K562 (cell line): Measurements from ENCODE around the gene RNF40. TPM values are rescaled to one million over a fixed set of nuclear protein-coding genes. Genes with fewer than 3 reads are reported as not detected.

Experiments used
- ATAC-seq: fragments of 200-7000 bp; cut with Tn5 transposase; 3 replicates; pipeline ENCODE4 v1.9.1; 2020; ENCODE audit warnings: moderate library complexity
- BruUV-seq: library from RNA; stranded (reverse); fragments of 400-500 nt; replicated peaks from 2 replicates; lab custom pipeline; 2021; lab: Mats Ljungman, UMichigan
- CTCF ChIA-PET: fragments of 300-600 bp; formaldehyde crosslinking; extraction: SDS; loops from one replicate; lab custom pipeline; 2021; ENCODE audit warnings: low intra/inter-chr PET ratio; lab: Yijun Ruan, JAX
- POLR2A ChIA-PET: fragments of 300-600, 350-650 bp; sonication (Branson Sonifier 250); formaldehyde crosslinking; extraction: SDS; loops from one replicate; lab custom pipeline; 2021; ENCODE audit warnings: antibody characterized with exemption, inconsistent platforms; lab: Yijun Ruan, JAX
- DNase-seq, 4 experiments: peaks; one replicate each; pipeline versions ENCODE4 v3.0.0 to v3.0.0-alpha.2; 2011 to 2018; ENCODE audit warnings: low spot score in 3 of 4, mixed read lengths in 3 of 4; ENCODE audit errors: extremely low read depth in 1 of 4
- FAIRE-seq: peaks from 2 replicates; lab custom pipeline; 2011; peaks lifted over from hg19 to GRCh38; lab: Jason Lieb, UNC
- H2AFZ ChIP-seq: 2 replicates; pipeline ENCODE4 v1.6.0; 2011; ENCODE audit warnings: low read depth, low read length, control low read depth, inconsistent platforms
- H3K27ac ChIP-seq: fragments of 200-600 bp; 3 replicates; pipeline ENCODE4 v1.8.0; 2011; ENCODE audit warnings: low read depth, mild to moderate bottlenecking, control low read depth, inconsistent platforms, low read length, moderate library complexity, mixed read lengths; ENCODE audit errors: extremely low read depth
- H3K27me3 ChIP-seq, 2 experiments: fragments of 300-600 bp in 1 of 2; 2 replicates in 1 of 2; 3 replicates in 1 of 2; pipeline versions ENCODE4 v1.6.0 to v1.8.0; 2011; ENCODE audit warnings: inconsistent platforms in 2 of 2, low read length in 2 of 2, mild to moderate bottlenecking in 1 of 2, mixed read lengths in 1 of 2, moderate library complexity in 1 of 2; ENCODE audit not compliant: control insufficient read depth in 2 of 2, insufficient read depth in 2 of 2
- H3K36me3 ChIP-seq: fragments of 300-600 bp; 3 replicates; pipeline ENCODE4 v1.8.0; 2011; ENCODE audit warnings: mild to moderate bottlenecking, low read length, inconsistent platforms; ENCODE audit not compliant: control insufficient read depth, insufficient read depth
- H3K4me1 ChIP-seq, 2 experiments: fragments of 200-600 bp in 1 of 2; replicated peaks in 1 of 2; 2 replicates in 1 of 2; 3 replicates in 1 of 2; pipeline versions ENCODE4 v1.5.1 to v1.8.0; 2011; ENCODE audit warnings: inconsistent platforms in 2 of 2, low read length in 2 of 2, mild to moderate bottlenecking in 1 of 2, mixed read lengths in 1 of 2, moderate library complexity in 1 of 2; ENCODE audit not compliant: control insufficient read depth in 2 of 2, insufficient read depth in 2 of 2
- H3K4me2 ChIP-seq: 2 replicates; pipeline ENCODE4 v1.6.1; 2011; ENCODE audit warnings: low read length, control low read depth, inconsistent platforms, mixed read lengths; ENCODE audit not compliant: insufficient read depth
- H3K4me3 ChIP-seq: fragments of 200-600 bp; sonication (generic), shearing (Covaris generic); 2 replicates; pipeline ENCODE4 v1.5.1; 2016; ENCODE audit warnings: control low read depth, inconsistent platforms
- H3K79me2 ChIP-seq: fragments of 200-600 bp; 3 replicates; pipeline ENCODE4 v1.8.0; 2011; ENCODE audit warnings: low read length, inconsistent platforms; ENCODE audit not compliant: control insufficient read depth, insufficient read depth
- H3K9ac ChIP-seq, 2 experiments: 2 replicates each; pipeline versions ENCODE4 v1.6.0 to v1.6.1; 2011; ENCODE audit warnings: low read depth in 2 of 2, low read length in 2 of 2, control low read depth in 1 of 2, inconsistent platforms in 1 of 2, mild to moderate bottlenecking in 1 of 2, mixed read lengths in 1 of 2; ENCODE audit not compliant: insufficient read depth in 1 of 2
- H3K9me1 ChIP-seq: one replicate; pipeline ENCODE4 v1.6.0; 2011; ENCODE audit warnings: inconsistent platforms, mild to moderate bottlenecking, low read length, moderate library complexity; ENCODE audit not compliant: control insufficient read depth, insufficient read depth
- H3K9me3 ChIP-seq: replicated peaks from 2 replicates; pipeline ENCODE4 v1.5.1; 2011; ENCODE audit warnings: low read depth, low read length, inconsistent platforms; ENCODE audit not compliant: control insufficient read depth, insufficient read depth
- H4K20me1 ChIP-seq: replicated peaks from 2 replicates; pipeline ENCODE4 v1.6.1; 2011; ENCODE audit warnings: low read length, inconsistent platforms, mixed read lengths; ENCODE audit not compliant: control insufficient read depth, insufficient read depth
- BMI1 ChIP-seq: fragments of 150-350 bp; IDR thresholded peaks from 2 replicates; pipeline ENCODE4 v1.6.1; 2014; ENCODE audit warnings: low read length
- FOXK2 ChIP-seq, 2 experiments: fragments of 450-650 bp; IDR thresholded peaks in 1 of 2; conservative IDR thresholded peaks in 1 of 2; 2 replicates each; pipeline ENCODE4 v1.6.1; 2016; ENCODE audit warnings: low read depth in 2 of 2, mild to moderate bottlenecking in 1 of 2
- KDM1A ChIP-seq, 2 experiments: fragments of 450-650 bp; IDR thresholded peaks; 2 replicates each; pipeline ENCODE4 v1.6.1; 2016; ENCODE audit warnings: mild to moderate bottlenecking in 2 of 2
- KHSRP ChIP-seq: fragments of 450-650 bp; IDR thresholded peaks from 2 replicates; pipeline ENCODE4 v1.6.1; 2017
- PHB ChIP-seq: fragments of 250-450 bp; sonication (Bioruptor Pico); IDR thresholded peaks from 2 replicates; pipeline ENCODE4 v1.5.0; 2021
- SRSF9 ChIP-seq: fragments of 200-400 bp; formaldehyde crosslinking; IDR thresholded peaks from 2 replicates; pipeline ENCODE4 v1.6.1; 2017; ENCODE audit warnings: low read depth, low read length, borderline replicate concordance
- ZNF695 ChIP-seq: fragments of 450-650 bp; formaldehyde crosslinking; IDR thresholded peaks from 2 replicates; pipeline ENCODE4 v1.4.0; 2020; ENCODE audit warnings: mild to moderate bottlenecking, moderate library complexity
- WGBS: fragments of 100-300 bp; shearing (Covaris generic); methylation state at CpG from one replicate; pipeline ENCODE4 v1.1.6; 2016; ENCODE audit warnings: low coverage, mixed read lengths; ENCODE audit not compliant: insufficient coverage; ENCODE audit errors: missing lambda C conversion rate; 5-methylcytosine and 5-hydroxymethylcytosine counted together
- in situ Hi-C: fragments of 300-500 bp; cut with MboI; formaldehyde crosslinking; loops from 4 replicates; pipeline ENCODE4 v1.15.0; 2018; ENCODE audit warnings: inconsistent platforms, mixed read lengths
- intact Hi-C: fragments of 100-400 bp; cut with micrococcal nuclease; formaldehyde crosslinking; loops from 2 replicates; pipeline ENCODE4 v1.14.2; 2022
- polyA plus RNA-seq, 8 experiments: library from polyadenylated mRNA; depleted of rRNA in 4 of 8; stranded (reverse) in 5 of 8; unstranded in 3 of 8; fragments of >200 nt; fragmentation: Nextera tagmentation in 2 of 8; fragmentation: Illumina TruSeq in 1 of 8; extraction: Ambion mirVana in 2 of 8; extraction: Trizol in 1 of 8; gene quantifications; 2 replicates each; pipeline versions ENCODE4 v1.2.1 to v1.2.3, GENCODE V29; 2011 to 2014; ENCODE audit warnings: inconsistent platforms in 1 of 8, missing spikeins in 1 of 8
- total RNA-seq, 7 experiments: library from RNA; depleted of rRNA in 6 of 7; stranded (reverse); fragments of >200 nt in 6 of 7; fragmentation: Illumina TruSeq in 2 of 7; extraction: Trizol in 2 of 7; gene quantifications; 2 replicates each; pipeline versions ENCODE4 v1.2.1 to v1.2.3, GENCODE V29; 2011 to 2021; ENCODE audit warnings: low replicate concordance in 1 of 7
- TF ChIP-seq, protein P1 (sequence below): fragments of 250-450 bp; sonication (Bioruptor Pico); IDR thresholded peaks from 2 replicates; pipeline ENCODE4 v1.9.0; 2021; ENCODE audit warnings: mild to moderate bottlenecking, inconsistent platforms
- TF ChIP-seq, protein P2 (sequence below): IDR thresholded peaks from 3 replicates; pipeline ENCODE4 v1.6.1; 2011; ENCODE audit warnings: borderline replicate concordance, mild to moderate bottlenecking; ENCODE audit not compliant: insufficient read length, insufficient read depth
- TF ChIP-seq, protein P3 (sequence below): sonication (generic); formaldehyde crosslinking; IDR thresholded peaks from 2 replicates; pipeline ENCODE4 v1.8.0; 2022; ENCODE audit warnings: missing genetic modification reagents, mild to moderate bottlenecking, moderate library complexity, borderline replicate concordance

RNF40 gene
- total and polyA plus RNA-seq, 9 of the 15 experiments (the other 6 are each of a cell fraction or from before 2014, with no cell fraction given): 6.2 to 129 (median 81.5) TPM

DNA sequence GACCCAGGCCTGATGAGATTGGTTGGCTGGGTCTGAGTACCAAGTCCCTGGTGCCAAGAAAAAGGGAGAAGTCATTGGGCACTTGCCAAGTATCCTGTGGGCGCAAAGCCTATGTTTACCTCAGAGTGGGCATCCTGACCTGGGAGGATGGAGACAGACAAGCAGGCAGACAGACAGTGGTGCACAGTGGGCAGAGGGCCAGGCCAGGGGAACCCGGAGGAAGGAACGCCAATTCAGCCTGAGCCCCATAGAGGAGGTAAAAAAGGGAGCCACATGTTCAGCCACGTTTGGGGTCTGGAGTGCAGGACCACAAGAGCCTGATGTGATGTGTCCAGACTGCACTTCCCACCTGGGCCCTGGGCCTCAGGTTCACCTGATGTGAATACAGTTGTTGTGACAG lies 8.5 kb upstream of the RNF40 start:
- FAIRE-seq: no peak
- ATAC-seq: no peak
- POLR2A ChIA-PET: no interaction called here
- DNase-seq: no peak
- TF ChIP-seq, protein P1, sequence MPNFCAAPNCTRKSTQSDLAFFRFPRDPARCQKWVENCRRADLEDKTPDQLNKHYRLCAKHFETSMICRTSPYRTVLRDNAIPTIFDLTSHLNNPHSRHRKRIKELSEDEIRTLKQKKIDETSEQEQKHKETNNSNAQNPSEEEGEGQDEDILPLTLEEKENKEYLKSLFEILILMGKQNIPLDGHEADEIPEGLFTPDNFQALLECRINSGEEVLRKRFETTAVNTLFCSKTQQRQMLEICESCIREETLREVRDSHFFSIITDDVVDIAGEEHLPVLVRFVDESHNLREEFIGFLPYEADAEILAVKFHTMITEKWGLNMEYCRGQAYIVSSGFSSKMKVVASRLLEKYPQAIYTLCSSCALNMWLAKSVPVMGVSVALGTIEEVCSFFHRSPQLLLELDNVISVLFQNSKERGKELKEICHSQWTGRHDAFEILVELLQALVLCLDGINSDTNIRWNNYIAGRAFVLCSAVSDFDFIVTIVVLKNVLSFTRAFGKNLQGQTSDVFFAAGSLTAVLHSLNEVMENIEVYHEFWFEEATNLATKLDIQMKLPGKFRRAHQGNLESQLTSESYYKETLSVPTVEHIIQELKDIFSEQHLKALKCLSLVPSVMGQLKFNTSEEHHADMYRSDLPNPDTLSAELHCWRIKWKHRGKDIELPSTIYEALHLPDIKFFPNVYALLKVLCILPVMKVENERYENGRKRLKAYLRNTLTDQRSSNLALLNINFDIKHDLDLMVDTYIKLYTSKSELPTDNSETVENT (CRISPR knock-in tag): no peak
- TF ChIP-seq, protein P2, sequence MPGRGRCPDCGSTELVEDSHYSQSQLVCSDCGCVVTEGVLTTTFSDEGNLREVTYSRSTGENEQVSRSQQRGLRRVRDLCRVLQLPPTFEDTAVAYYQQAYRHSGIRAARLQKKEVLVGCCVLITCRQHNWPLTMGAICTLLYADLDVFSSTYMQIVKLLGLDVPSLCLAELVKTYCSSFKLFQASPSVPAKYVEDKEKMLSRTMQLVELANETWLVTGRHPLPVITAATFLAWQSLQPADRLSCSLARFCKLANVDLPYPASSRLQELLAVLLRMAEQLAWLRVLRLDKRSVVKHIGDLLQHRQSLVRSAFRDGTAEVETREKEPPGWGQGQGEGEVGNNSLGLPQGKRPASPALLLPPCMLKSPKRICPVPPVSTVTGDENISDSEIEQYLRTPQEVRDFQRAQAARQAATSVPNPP: no peak
- TF ChIP-seq BMI1 (no peak), KDM1A (IDR thresholded peaks at IDR 0.05) (no peak), ZNF695 (no peak), FOXK2 (conservative IDR thresholded peaks at IDR 0.05 in 1 of 2, IDR thresholded peaks at IDR 0.05 in 1 of 2; ENCODE audit: low read depth in 2 of 2) (no peak), PHB (CRISPR knock-in tag) (no peak), SRSF9 (no peak), KHSRP (no peak)
- TF ChIP-seq, protein P3, sequence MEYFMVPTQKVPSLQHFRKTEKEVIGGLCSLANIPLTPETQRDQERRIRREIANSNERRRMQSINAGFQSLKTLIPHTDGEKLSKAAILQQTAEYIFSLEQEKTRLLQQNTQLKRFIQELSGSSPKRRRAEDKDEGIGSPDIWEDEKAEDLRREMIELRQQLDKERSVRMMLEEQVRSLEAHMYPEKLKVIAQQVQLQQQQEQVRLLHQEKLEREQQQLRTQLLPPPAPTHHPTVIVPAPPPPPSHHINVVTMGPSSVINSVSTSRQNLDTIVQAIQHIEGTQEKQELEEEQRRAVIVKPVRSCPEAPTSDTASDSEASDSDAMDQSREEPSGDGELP (CRISPR knock-in tag): no peak
- TF ChIP-seq, all 486 proteins: peak for 0
- in situ Hi-C loops: no loop called here
- Histone ChIP-seq H3K4me3 (no peak overlapping the region), H3K36me3 (peaks cover 83% of the 10 kb centered on the region; the same call in 2 of the 3 replicates), H3K9me1 (no peaks in the 10 kb centered on the region), H2AFZ (no peak overlapping the region), H3K9ac (peak overlapping the region in 1 of 2 experiments; percentile 45; a peak in 1 of 4 replicates), H3K4me2 (no peak overlapping the region), H3K27me3 (no peaks in the 10 kb centered on the region), H4K20me1 (no peaks in the 10 kb centered on the region), H3K4me1 (peaks cover 2 to 8% of the 10 kb centered on the region in 2 experiments; a peak in 2 of 5 replicates), H3K27ac (no peak overlapping the region), H3K9me3 (no peaks in the 10 kb centered on the region), H3K79me2 (peaks cover 24% of the 10 kb centered on the region)
- CTCF ChIA-PET: no interaction called here
- 87% methylated on average over 4 of the region's 4 CpGs for WGBS
- no TSS peak for BruUV-seq
- intact Hi-C loops: no loop called here
